ENCODE measurements around the gene CDH6. TPM values are rescaled to one million over a fixed set of nuclear protein-coding genes. Genes with fewer than 3 reads are reported as not detected.

Gene CDH6
- total and polyA plus RNA-seq, 2 of the 13 experiments (the other 11 are each of a cell fraction or from before 2014, with no cell fraction given): not detected

GRCh38 chr5:31226651-31227050 lies 33.2 kb downstream of the CDH6 start (continued):
- TF ChIP-seq ARID4A (CRISPR knock-in tag; IDR thresholded peaks at IDR 0.05; ENCODE audit: borderline replicate concordance) (no peak), AKNA (CRISPR knock-in tag; IDR thresholded peaks at IDR 0.05; ENCODE audit: borderline replicate concordance) (no peak), ZNF335 (CRISPR knock-in tag; IDR thresholded peaks at IDR 0.05) (no peak), STAT5B (CRISPR knock-in tag; IDR thresholded peaks at IDR 0.05) (no peak), SMAD3 (CRISPR knock-in tag; IDR thresholded peaks at IDR 0.05) (no peak), CCDC6 (CRISPR knock-in tag; IDR thresholded peaks at IDR 0.05) (no peak), SNAPC2 (CRISPR knock-in tag; IDR thresholded peaks at IDR 0.05) (no peak), CEBPG (CRISPR knock-in tag; IDR thresholded peaks at IDR 0.05) (no peak), KLF16 (CRISPR knock-in tag; IDR thresholded peaks at IDR 0.05) (no peak), FOXO1 (CRISPR knock-in tag; IDR thresholded peaks at IDR 0.05) (no peak), ZNF768 (CRISPR knock-in tag; IDR thresholded peaks at IDR 0.05) (no peak)
